Endothelial cell of umbilical vein (primary cell): ENCODE results near the gene PITPNM1. TPM values are rescaled to one million over a fixed set of nuclear protein-coding genes. Genes with fewer than 3 reads are reported as not detected.

ENCODE experiments used
- BruUV-seq: library from RNA; stranded (reverse); fragments of 400-500 nt; replicated peaks from 2 replicates; lab custom pipeline; 2021; lab: Mats Ljungman, UMichigan
- CTCF ChIA-PET: fragments of 300-600, 350-600 bp; sonication (Branson Sonifier 250); formaldehyde crosslinking; loops from one replicate; lab custom pipeline; 2021; ENCODE audit warnings: antibody characterized with exemption, inconsistent platforms; lab: Charles Lee
- POLR2A ChIA-PET: fragments of 300-600, 350-600 bp; sonication (Branson Sonifier 250); formaldehyde crosslinking; loops from one replicate; lab custom pipeline; 2021; ENCODE audit warnings: antibody characterized with exemption, inconsistent platforms; lab: Charles Lee
- DNase-seq: peaks from one replicate; pipeline ENCODE4 v3.0.0-alpha.2; 2011; ENCODE audit warnings: low read depth, low spot score
- FAIRE-seq: peaks from 2 replicates; lab custom pipeline; 2011; peaks lifted over from hg19 to GRCh38; lab: Jason Lieb, UNC
- H2AFZ ChIP-seq: 2 replicates; pipeline ENCODE4 v1.6.0; 2012; ENCODE audit warnings: low read depth, low read length, control low read depth, inconsistent platforms
- H3K27ac ChIP-seq: 2 replicates; pipeline ENCODE4 v1.5.1; 2011; ENCODE audit warnings: low read depth, mild to moderate bottlenecking, control low read depth, low read length, moderate library complexity; ENCODE audit not compliant: insufficient read depth
- H3K27me3 ChIP-seq, 2 experiments: 2 replicates each; pipeline versions ENCODE4 v1.6.0 to v1.6.1; 2011; ENCODE audit warnings: low read length in 2 of 2, mixed read lengths in 1 of 2; ENCODE audit not compliant: control insufficient read depth in 2 of 2, insufficient read depth in 2 of 2
- H3K36me3 ChIP-seq, 2 experiments: 2 replicates in 1 of 2; 3 replicates in 1 of 2; pipeline ENCODE4 v1.5.1; 2011; ENCODE audit warnings: low read length in 2 of 2, mild to moderate bottlenecking in 1 of 2, moderate library complexity in 1 of 2; ENCODE audit not compliant: control insufficient read depth in 2 of 2, insufficient read depth in 2 of 2; ENCODE audit errors: extremely low read depth in 1 of 2
- H3K4me1 ChIP-seq: 3 replicates; pipeline ENCODE4 v1.5.1; 2011; ENCODE audit warnings: mild to moderate bottlenecking, low read length; ENCODE audit not compliant: control insufficient read depth, insufficient read depth; ENCODE audit errors: extremely low read depth
- H3K4me2 ChIP-seq: 2 replicates; pipeline ENCODE4 v1.6.1; 2011; ENCODE audit warnings: low read length, control low read depth, mixed read lengths; ENCODE audit not compliant: insufficient read depth
- H3K4me3 ChIP-seq, 3 experiments: fragments of 200-600 bp in 1 of 3; sonication (generic), shearing (Covaris generic) in 1 of 3; replicated peaks in 1 of 3; 2 replicates each; pipeline ENCODE4 v1.5.1; 2011 to 2016; ENCODE audit warnings: control low read depth in 3 of 3, low read length in 3 of 3, mild to moderate bottlenecking in 2 of 3, inconsistent platforms in 1 of 3, low read depth in 1 of 3, moderate library complexity in 1 of 3; ENCODE audit not compliant: insufficient read depth in 1 of 3
- H3K79me2 ChIP-seq: 2 replicates; pipeline ENCODE4 v1.6.0; 2012; ENCODE audit warnings: low read length, inconsistent platforms; ENCODE audit not compliant: control insufficient read depth, insufficient read depth
- H3K9ac ChIP-seq: replicated peaks from 2 replicates; pipeline ENCODE3; 2011; ENCODE audit warnings: low read length, control low read depth; ENCODE audit not compliant: insufficient read depth; ENCODE audit errors: extremely low read depth
- H3K9me1 ChIP-seq: replicated peaks from 3 replicates; pipeline ENCODE4 v1.6.0; 2011; ENCODE audit warnings: mild to moderate bottlenecking, low read length; ENCODE audit not compliant: control insufficient read depth, insufficient read depth; ENCODE audit errors: extremely low read depth
- H3K9me3 ChIP-seq: replicated peaks from 2 replicates; pipeline ENCODE4 v1.5.1; 2012; ENCODE audit warnings: low read length, inconsistent platforms; ENCODE audit not compliant: control insufficient read depth, insufficient read depth
- H4K20me1 ChIP-seq: replicated peaks from 2 replicates; pipeline ENCODE3; 2011; ENCODE audit warnings: mild to moderate bottlenecking, low read length; ENCODE audit not compliant: control insufficient read depth, insufficient read depth; ENCODE audit errors: extremely low read depth
- FOS ChIP-seq: IDR thresholded peaks from 2 replicates; pipeline ENCODE4 v1.6.1; 2011; ENCODE audit warnings: mild to moderate bottlenecking, low read length, moderate library complexity, borderline replicate concordance; ENCODE audit not compliant: insufficient read depth
- GATA2 ChIP-seq: IDR thresholded peaks from 2 replicates; pipeline ENCODE4 v1.7.0; 2011; ENCODE audit warnings: low read depth, mild to moderate bottlenecking, moderate library complexity, mixed read lengths, low read length; ENCODE audit not compliant: insufficient read length, insufficient read depth
- JUN ChIP-seq: IDR thresholded peaks from 2 replicates; pipeline ENCODE4 v1.6.1; 2011; ENCODE audit warnings: borderline replicate concordance, low read depth; ENCODE audit not compliant: insufficient read length, insufficient read depth
- MYC ChIP-seq: IDR thresholded peaks from one replicate; pipeline ENCODE4 v1.6.1; 2011; ENCODE audit warnings: mild to moderate bottlenecking, low read depth, low read length
- POLR2A ChIP-seq: IDR thresholded peaks from 2 replicates; pipeline ENCODE4 v1.6.1; 2012; ENCODE audit warnings: low read depth, mild to moderate bottlenecking, control low read depth, low read length
- POLR2AphosphoS5 ChIP-seq: IDR thresholded peaks from 2 replicates; pipeline ENCODE4 v1.6.1; 2012; ENCODE audit warnings: low read depth, mild to moderate bottlenecking, control low read depth, low read length, moderate library complexity; ENCODE audit not compliant: insufficient read depth
- dilution Hi-C: fragments of 300-500 bp; cut with MboI; formaldehyde crosslinking; loops from one replicate; pipeline ENCODE4 v1.15.0; 2019; ENCODE audit warnings: low sequenced_read_pairs; ENCODE audit not compliant: extremely low pct_ligation_motif_present
- intact Hi-C: fragments of 100-400 bp; cut with micrococcal nuclease; formaldehyde crosslinking; loops from one replicate; pipeline ENCODE4 v1.10.0; 2022
- polyA plus RNA-seq, 4 experiments: library from polyadenylated mRNA; depleted of rRNA in 3 of 4; stranded (reverse) in 3 of 4; unstranded in 1 of 4; fragments of >200 nt; gene quantifications; 2 replicates each; pipeline versions ENCODE4 v1.2.1 to v1.2.3, GENCODE V29; 2011 to 2012; ENCODE audit warnings: missing spikeins in 1 of 4
- total RNA-seq: library from RNA; stranded (reverse); gene quantifications from 2 replicates; pipeline ENCODE4 v1.2.3, GENCODE V29; 2021
- TF ChIP-seq, protein P1 (sequence below): IDR thresholded peaks from 2 replicates; pipeline ENCODE4 v1.6.1; 2011; ENCODE audit not compliant: insufficient read depth, insufficient read length
- TF ChIP-seq, protein P2 (sequence below), 2 donors: IDR thresholded peaks; 1 replicate in 1 of 2; 2 replicates in 1 of 2; pipeline ENCODE4 v1.5.1; 2011; ENCODE audit warnings: low read length in 2 of 2, mild to moderate bottlenecking in 2 of 2, moderate library complexity in 2 of 2, control low read depth in 1 of 2, inconsistent platforms in 1 of 2, low read depth in 1 of 2; ENCODE audit not compliant: insufficient read depth in 1 of 2; ENCODE audit errors: extremely low read depth in 1 of 2

The PITPNM1 gene
- total and polyA plus RNA-seq, 2 donors (not counting 3 experiments of a cell fraction or from before 2014, with no cell fraction given), result 16.5 to 26.4 TPM

DNA sequence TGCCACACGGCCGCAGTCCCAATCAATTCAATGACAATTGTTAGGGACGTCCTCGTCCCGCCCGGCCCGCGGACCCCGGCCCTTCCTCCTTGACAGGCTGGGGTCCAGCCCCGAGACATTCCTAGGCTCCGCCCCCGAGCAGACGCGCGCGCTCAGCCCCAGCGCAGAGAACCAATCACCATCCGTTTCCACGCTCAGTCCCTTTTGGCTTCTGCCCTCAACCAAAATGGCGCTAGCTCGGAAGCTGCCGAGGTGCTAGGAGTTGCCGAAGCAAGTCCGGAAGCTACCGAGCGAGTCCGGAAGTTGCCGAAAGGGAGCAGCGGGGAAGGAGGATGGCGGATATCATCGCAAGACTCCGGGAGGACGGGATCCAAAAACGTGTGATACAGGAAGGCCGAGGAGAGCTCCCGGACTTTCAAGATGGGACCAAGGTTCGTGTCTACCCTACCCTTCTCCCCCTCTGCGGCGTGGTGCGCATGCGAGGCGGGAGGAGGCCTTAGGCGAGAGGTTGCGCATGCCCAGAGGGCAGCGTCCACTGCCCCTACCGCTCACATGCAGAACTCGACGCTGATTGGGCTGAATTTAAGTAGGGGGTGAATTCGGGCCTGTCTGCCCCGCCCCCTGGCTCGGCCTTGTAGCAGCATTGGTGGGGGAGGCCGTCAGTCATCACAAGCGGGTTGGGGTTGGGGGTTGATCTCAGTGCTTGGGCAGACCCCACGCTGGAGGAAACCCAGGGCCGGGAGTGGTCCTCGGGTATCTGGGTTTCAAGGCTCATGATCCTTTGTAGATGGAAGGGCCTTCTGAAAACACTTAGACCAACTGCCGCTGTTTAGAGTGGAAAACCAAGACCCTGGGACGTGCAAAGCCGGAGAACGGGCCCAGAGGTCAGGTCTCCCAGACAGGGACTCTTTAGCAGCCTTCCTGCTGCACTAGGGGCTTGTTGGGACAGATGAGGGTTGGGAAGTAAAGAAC is 22.1 kb downstream of the PITPNM1 start, which contains the start of gene AIP:
Gene AIP, plus strand, starts transcription at position 200 of the 972 bp plus-strand sequence. Its CDS starts 133 bp downstream, at position 333.
- Histone ChIP-seq H3K27ac (peak within 1 kb of the TSS; percentile 40), H3K9me3 (no peaks in the 10 kb centered on the region), H3K4me1 (no peaks in the 10 kb centered on the region), H4K20me1 (no peaks in the 10 kb centered on the region), H2AFZ (peak within 1 kb of the TSS; percentile 80), H3K36me3 (peaks cover 0 to 1% of the 10 kb centered on the region in 2 experiments), H3K79me2 (no peaks in the 10 kb centered on the region), H3K9ac (peak within 1 kb of the TSS; percentile 66), H3K9me1 (no peaks in the 10 kb centered on the region), H3K4me2 (peak within 1 kb of the TSS; percentile 84), H3K27me3 (no peaks in the 10 kb centered on the region), H3K4me3 (peak within 1 kb of the TSS; percentile 29 to 72 (median 46))
- TF ChIP-seq, protein P1, sequence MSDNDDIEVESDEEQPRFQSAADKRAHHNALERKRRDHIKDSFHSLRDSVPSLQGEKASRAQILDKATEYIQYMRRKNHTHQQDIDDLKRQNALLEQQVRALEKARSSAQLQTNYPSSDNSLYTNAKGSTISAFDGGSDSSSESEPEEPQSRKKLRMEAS, result peak; percentile 96
- TF ChIP-seq JUN, result no peak
- peak; percentile 50 for TF ChIP-seq POLR2AphosphoS5
- no peak for TF ChIP-seq MYC
- no peak for TF ChIP-seq FOS
- TF ChIP-seq, protein P2, sequence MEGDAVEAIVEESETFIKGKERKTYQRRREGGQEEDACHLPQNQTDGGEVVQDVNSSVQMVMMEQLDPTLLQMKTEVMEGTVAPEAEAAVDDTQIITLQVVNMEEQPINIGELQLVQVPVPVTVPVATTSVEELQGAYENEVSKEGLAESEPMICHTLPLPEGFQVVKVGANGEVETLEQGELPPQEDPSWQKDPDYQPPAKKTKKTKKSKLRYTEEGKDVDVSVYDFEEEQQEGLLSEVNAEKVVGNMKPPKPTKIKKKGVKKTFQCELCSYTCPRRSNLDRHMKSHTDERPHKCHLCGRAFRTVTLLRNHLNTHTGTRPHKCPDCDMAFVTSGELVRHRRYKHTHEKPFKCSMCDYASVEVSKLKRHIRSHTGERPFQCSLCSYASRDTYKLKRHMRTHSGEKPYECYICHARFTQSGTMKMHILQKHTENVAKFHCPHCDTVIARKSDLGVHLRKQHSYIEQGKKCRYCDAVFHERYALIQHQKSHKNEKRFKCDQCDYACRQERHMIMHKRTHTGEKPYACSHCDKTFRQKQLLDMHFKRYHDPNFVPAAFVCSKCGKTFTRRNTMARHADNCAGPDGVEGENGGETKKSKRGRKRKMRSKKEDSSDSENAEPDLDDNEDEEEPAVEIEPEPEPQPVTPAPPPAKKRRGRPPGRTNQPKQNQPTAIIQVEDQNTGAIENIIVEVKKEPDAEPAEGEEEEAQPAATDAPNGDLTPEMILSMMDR (IDR thresholded peaks at IDR 0.05; ENCODE audit: extremely low read depth in 1 of 2, insufficient read depth in 1 of 2, low read depth in 1 of 2, low read length in 2 of 2), result peak in 1 of 2 donors; percentile 7
- TF ChIP-seq POLR2A, result peak; percentile 73
- no peak for TF ChIP-seq GATA2
- dilution Hi-C loops (no loop called here), intact Hi-C loops (loop anchor here (1.0 kb wide), 3 partner anchors 14 to 40 kb away; partner anchors contain the start of genes CORO1B and TMEM134)
- POLR2A ChIA-PET, result interaction anchor here (0.9 kb wide), 1 partner anchor 82 kb away, joined by 3 read pairs; the partner anchor contains the start of gene PPP1CA
- CTCF ChIA-PET, result interaction anchor here (0.7 to 1.2 kb wide), 4 partner anchors 9 to 82 kb away, joined by 3 to 11 read pairs (median 4); partner anchors contain the start of genes GPR152 and PPP1CA
- DNase-seq, result peak; percentile 98
- peak; percentile 100 for FAIRE-seq
- BruUV-seq, result TSS peak; percentile 30
